Left renal pelvis (tissue), 4 donors: ENCODE data around the gene EXOC4. TPM values are rescaled to one million over a fixed set of nuclear protein-coding genes. Genes with fewer than 3 reads are reported as not detected.

Source experiments
- polyA plus RNA-seq, 4 donors: library from polyadenylated mRNA; unstranded; fragments of 120-200 nt; gene quantifications; one replicate each; pipeline ENCODE4 v1.2.1, GENCODE V29; 2013; ENCODE audit not compliant: insufficient read length in 4 of 4

The EXOC4 gene
- polyA plus RNA-seq, 4 donors: 59.2 to 81.3 (median 72.0) TPM

Other genes starting within 250 kb of the EXOC4 start
- 10 to 100 TPM; 51.1 to 99.3 (median 74.9) TPM for gene CHCHD3, start 171.0 kb upstream of the EXOC4 start, polyA plus RNA-seq